ENCODE data around the gene TEDC1. TPM values are rescaled to one million over a fixed set of nuclear protein-coding genes. Genes with fewer than 3 reads are reported as not detected.

The TEDC1 gene
- total RNA-seq, 1 experiment from 2014 or later: 17.9 TPM

GRCh38 chr14:105497671-105498429 lies 6.8 kb downstream of the TEDC1 start (continued):
- TF ChIP-seq FOXK1 (CRISPR knock-in tag; IDR thresholded peaks at IDR 0.05): no peak

- ChIA-PET CTCF (interaction anchor here (1.0 to 2.1 kb wide), 2 partner anchors 8 to 18 kb away, joined by 4 to 7 read pairs; no protein-coding TSS in a partner anchor), POLR2A (no interaction called here)
- Mint-ChIP-seq H3K27me3 (ENCODE audit: low read depth) (no peaks in the 10 kb centered on the region; the same call in 1 of the 2 replicates), H3K9me3 (no peaks in the 10 kb centered on the region), H3K4me3 (no peak overlapping the region), H3K4me1 (no peaks in the 10 kb centered on the region), H3K27ac (no peak overlapping the region), H3K36me3 (no peaks in the 10 kb centered on the region)
- no peak for ATAC-seq
- no peak for DNase-seq (ENCODE audit: low spot score)
- TF ChIP-seq ZNF219 (CRISPR knock-in tag; IDR thresholded peaks at IDR 0.05; ENCODE audit: borderline replicate concordance): no peak
- no peak for TF ChIP-seq MAX (CRISPR knock-in tag; IDR thresholded peaks at IDR 0.05)
- no peak for TF ChIP-seq ZSCAN18 (CRISPR knock-in tag; IDR thresholded peaks at IDR 0.05)
- no peak for TF ChIP-seq KAT7 (CRISPR knock-in tag; IDR thresholded peaks at IDR 0.05; ENCODE audit: borderline replicate concordance)
- no peak for TF ChIP-seq GRHL2 (CRISPR knock-in tag; IDR thresholded peaks at IDR 0.05; ENCODE audit: insufficient replicate concordance, severe bottlenecking)
- TF ChIP-seq STAT6 (CRISPR knock-in tag; conservative IDR thresholded peaks at IDR 0.05; ENCODE audit: low read depth): no peak
- TF ChIP-seq ZNF423 (CRISPR knock-in tag; IDR thresholded peaks at IDR 0.05): no peak
- no peak for TF ChIP-seq ZNF317 (CRISPR knock-in tag; IDR thresholded peaks at IDR 0.05; ENCODE audit: borderline replicate concordance, low read depth)
- TF ChIP-seq NR1H2 (CRISPR knock-in tag; IDR thresholded peaks at IDR 0.05): no peak
- TF ChIP-seq CREM (CRISPR knock-in tag; IDR thresholded peaks at IDR 0.05): no peak
- TF ChIP-seq ZNF281 (CRISPR knock-in tag; IDR thresholded peaks at IDR 0.05): no peak
- TF ChIP-seq TEAD4 (CRISPR knock-in tag; IDR thresholded peaks at IDR 0.05): no peak
- TF ChIP-seq TEAD1 (CRISPR knock-in tag; IDR thresholded peaks at IDR 0.05): no peak
- no peak for TF ChIP-seq ZNF232 (CRISPR knock-in tag; IDR thresholded peaks at IDR 0.05)
- TF ChIP-seq USF1 (CRISPR knock-in tag; IDR thresholded peaks at IDR 0.05): no peak
- TF ChIP-seq RORB (CRISPR knock-in tag; IDR thresholded peaks at IDR 0.05): no peak
- TF ChIP-seq MYBL2 (CRISPR knock-in tag; IDR thresholded peaks at IDR 0.05): no peak
- TF ChIP-seq ZBTB21 (CRISPR knock-in tag; IDR thresholded peaks at IDR 0.05; ENCODE audit: borderline replicate concordance): no peak
- no peak for TF ChIP-seq ZNF121 (CRISPR knock-in tag; IDR thresholded peaks at IDR 0.05)
- no peak for TF ChIP-seq HMGA2 (CRISPR knock-in tag; IDR thresholded peaks at IDR 0.05)
Observed at GRCh38 chr14:105498430-105499255, 7.6 kb downstream of the TEDC1 start.
